ENCODE measurements around the gene FOXD4L4.
"Not testable (repeated sequence)": the region's sequence is repeated elsewhere in the genome, so short reads cannot be mapped to it uniquely, and the experiment has no call there.

The FOXD4L4 gene

DNA sequence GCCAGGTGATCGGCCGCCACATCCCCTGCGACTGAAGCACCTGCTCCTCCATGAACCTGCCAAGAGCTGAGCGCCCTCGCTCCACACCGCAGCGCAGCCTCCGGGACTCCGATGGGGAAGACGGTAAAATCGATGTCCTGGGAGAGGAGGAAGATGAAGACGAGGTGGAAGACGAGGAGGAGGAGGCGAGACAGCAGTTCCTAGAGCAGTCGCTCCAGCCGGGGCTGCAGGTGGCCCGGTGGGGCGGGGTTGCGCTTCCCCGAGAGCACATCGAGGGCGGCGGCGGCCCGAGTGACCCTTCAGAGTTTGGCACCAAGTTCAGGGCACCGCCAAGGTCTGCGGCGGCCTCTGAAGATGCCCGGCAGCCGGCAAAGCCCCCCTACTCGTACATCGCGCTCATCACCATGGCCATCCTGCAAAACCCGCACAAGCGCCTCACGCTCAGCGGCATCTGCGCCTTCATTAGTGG lies at the start of gene FOXD4L4:
TSS of gene FOXD4L4 (plus strand) at position 51 of the 469 bp plus-strand sequence. CDS start at position 51, 0 bp downstream.
- DNase-seq (ENCODE audit: low read depth, low spot score): not testable (repeated sequence)

DNA sequence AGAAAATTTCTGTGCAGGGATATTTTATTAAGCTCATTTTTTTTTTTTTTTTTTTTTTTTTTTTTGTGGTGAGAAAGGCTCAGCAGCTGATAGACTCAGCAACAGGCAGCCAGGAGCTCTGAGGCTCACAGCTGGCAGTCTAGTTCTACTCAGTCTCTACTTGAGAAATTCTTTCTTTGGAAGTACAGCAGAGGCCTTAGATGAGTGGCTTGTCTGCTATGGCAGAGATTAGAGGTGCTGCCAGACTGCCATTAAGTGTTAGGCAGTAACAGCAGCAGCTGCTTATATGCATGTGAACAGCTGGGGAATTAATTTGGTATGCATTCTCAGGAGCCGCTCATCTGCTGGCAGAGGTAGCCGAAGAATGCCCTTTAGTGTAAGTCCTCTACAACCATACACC lies 33.4 kb upstream of the FOXD4L4 start:
- DNase-seq (ENCODE audit: low read depth, low spot score): not testable (repeated sequence)

DNA sequence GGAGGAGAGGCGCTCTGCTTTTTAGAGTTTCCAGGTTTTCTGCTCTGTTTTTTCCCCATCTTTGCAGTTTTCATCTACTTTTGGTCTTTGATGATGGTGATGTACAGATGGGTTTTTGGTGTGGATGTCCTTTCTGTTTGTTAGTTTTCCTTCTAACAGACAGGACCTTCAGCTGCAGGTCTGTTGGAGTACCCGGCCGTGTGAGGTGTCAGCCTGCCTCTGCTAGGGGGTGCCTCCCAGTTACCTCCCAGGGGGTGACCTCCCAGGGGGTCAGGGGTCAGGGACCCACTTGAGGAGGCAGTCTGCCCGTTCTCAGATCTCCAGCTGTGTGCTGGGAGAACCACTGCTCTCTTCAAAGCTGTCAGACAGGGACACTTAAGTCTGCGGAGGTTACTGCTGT lies 22.5 kb upstream of the FOXD4L4 start:
- DNase-seq (ENCODE audit: low read depth, low spot score): not testable (repeated sequence)

DNA sequence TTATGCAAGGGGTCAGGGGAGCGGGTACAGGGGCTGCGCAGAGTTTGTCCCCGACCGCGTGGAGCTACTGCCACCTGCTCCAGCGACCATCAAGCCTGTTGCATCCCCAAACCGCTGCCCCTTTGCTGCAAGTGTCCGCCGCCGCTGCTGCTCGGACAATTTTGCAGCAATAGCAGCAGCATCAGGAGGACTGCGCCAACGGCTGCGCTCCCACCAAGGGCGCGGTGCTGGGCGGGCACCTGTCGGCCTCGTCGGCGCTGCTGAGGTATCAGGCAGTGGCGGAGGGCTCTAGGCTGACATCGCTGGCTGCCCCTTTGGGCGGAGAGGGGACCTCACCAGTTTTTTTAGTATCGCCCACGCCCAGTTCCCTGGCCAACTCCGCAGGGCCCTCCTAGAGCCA lies 1.2 kb downstream of the FOXD4L4 start:
- DNase-seq (ENCODE audit: low read depth, low spot score): not testable (repeated sequence)

Measured in iPS DF 19.7 (cell line).